WERI-Rb-1 (cell line): ENCODE results near the gene SKAP1.

ENCODE experiments used
- DNase-seq: peaks from one replicate; pipeline ENCODE4 v3.0.0-alpha.2; 2020
- H3K27ac ChIP-seq: fragments of 250-450 bp; sonication (Bioruptor Pico); 2 replicates; pipeline ENCODE4 v1.5.1; 2020; ENCODE audit warnings: mild to moderate bottlenecking, moderate library complexity
- H3K27me3 ChIP-seq: fragments of 250-450 bp; sonication (Bioruptor Pico); 2 replicates; pipeline ENCODE4 v1.5.1; 2021; ENCODE audit warnings: mild to moderate bottlenecking, low read depth, moderate library complexity; ENCODE audit not compliant: insufficient read depth, severe bottlenecking
- H3K36me3 ChIP-seq: fragments of 250-450 bp; sonication (Bioruptor Pico); 2 replicates; pipeline ENCODE4 v1.5.1; 2020; ENCODE audit warnings: mild to moderate bottlenecking, moderate library complexity
- H3K4me3 ChIP-seq: 2 replicates; pipeline ENCODE4 v1.5.1; 2011; ENCODE audit warnings: low read depth, mild to moderate bottlenecking, control low read depth, low read length
- H3K9me3 ChIP-seq: fragments of 250-450 bp; sonication (Bioruptor Pico); 2 replicates; pipeline ENCODE4 v1.5.1; 2021; ENCODE audit warnings: mild to moderate bottlenecking, moderate library complexity; ENCODE audit not compliant: severe bottlenecking
- CTCF ChIP-seq: IDR thresholded peaks from 2 replicates; pipeline ENCODE4 v1.5.1; 2011; ENCODE audit warnings: low read depth, mild to moderate bottlenecking, control low read depth, inconsistent platforms, low read length

Gene SKAP1

GRCh38 chr17:48313096-48313755 lies 116.8 kb downstream of the SKAP1 start:
- no peak overlapping the region for H3K27ac ChIP-seq
- H3K27me3 ChIP-seq = no peaks in the 10 kb centered on the region

GRCh38 chr17:48311324-48311723 lies 118.7 kb downstream of the SKAP1 start:
- Histone ChIP-seq H3K4me3 (peak overlapping the region; percentile 43), H3K9me3 (no peaks in the 10 kb centered on the region), H3K36me3 (no peaks in the 10 kb centered on the region), H3K27ac (peak overlapping the region; percentile 8; the same call in 1 of the 2 replicates), H3K27me3 (no peaks in the 10 kb centered on the region)
- DNase-seq = no peak
- TF ChIP-seq CTCF = no peak

More at GRCh38 chr17:48313096-48313755, 116.8 kb downstream of the SKAP1 start:
- TF ChIP-seq CTCF = no peak
- Histone ChIP-seq H3K9me3 (no peaks in the 10 kb centered on the region), H3K4me3 (no peak overlapping the region), H3K36me3 (no peaks in the 10 kb centered on the region)
- no peak for DNase-seq

GRCh38 chr17:48310748-48311213 lies 119.2 kb downstream of the SKAP1 start:
- Histone ChIP-seq H3K27me3 (no peaks in the 10 kb centered on the region), H3K4me3 (peak overlapping the region; percentile 43), H3K36me3 (no peaks in the 10 kb centered on the region), H3K27ac (peak overlapping the region; percentile 8; the same call in 1 of the 2 replicates), H3K9me3 (no peaks in the 10 kb centered on the region)
- peak; percentile 89 for DNase-seq
- no peak for TF ChIP-seq CTCF

GRCh38 chr17:48308581-48308980 lies 121.4 kb downstream of the SKAP1 start:
- Histone ChIP-seq H3K9me3 (no peaks in the 10 kb centered on the region), H3K4me3 (no peak overlapping the region), H3K36me3 (no peaks in the 10 kb centered on the region), H3K27me3 (no peaks in the 10 kb centered on the region), H3K27ac (no peak overlapping the region)
- TF ChIP-seq CTCF = no peak
- no peak for DNase-seq

GRCh38 chr17:48307814-48308411 lies 122.1 kb downstream of the SKAP1 start:
- DNase-seq = peak; percentile 75
- Histone ChIP-seq H3K4me3 (no peak overlapping the region), H3K9me3 (no peaks in the 10 kb centered on the region), H3K36me3 (no peaks in the 10 kb centered on the region), H3K27me3 (no peaks in the 10 kb centered on the region), H3K27ac (no peak overlapping the region)
- peak; percentile 90 for TF ChIP-seq CTCF
